WERI-Rb-1 (cell line): ENCODE data around the gene PLCD1.
"Not testable (repeated sequence)": the region's sequence is repeated elsewhere in the genome, so short reads cannot be mapped to it uniquely, and the experiment has no call there.

Experiments
- DNase-seq: peaks from one replicate; pipeline ENCODE4 v3.0.0-alpha.2; 2020
- H3K27ac ChIP-seq: fragments of 250-450 bp; sonication (Bioruptor Pico); 2 replicates; pipeline ENCODE4 v1.5.1; 2020; ENCODE audit warnings: mild to moderate bottlenecking, moderate library complexity
- H3K27me3 ChIP-seq: fragments of 250-450 bp; sonication (Bioruptor Pico); 2 replicates; pipeline ENCODE4 v1.5.1; 2021; ENCODE audit warnings: mild to moderate bottlenecking, low read depth, moderate library complexity; ENCODE audit not compliant: insufficient read depth, severe bottlenecking
- H3K36me3 ChIP-seq: fragments of 250-450 bp; sonication (Bioruptor Pico); 2 replicates; pipeline ENCODE4 v1.5.1; 2020; ENCODE audit warnings: mild to moderate bottlenecking, moderate library complexity
- H3K4me3 ChIP-seq: 2 replicates; pipeline ENCODE4 v1.5.1; 2011; ENCODE audit warnings: low read depth, mild to moderate bottlenecking, control low read depth, low read length
- H3K9me3 ChIP-seq: fragments of 250-450 bp; sonication (Bioruptor Pico); 2 replicates; pipeline ENCODE4 v1.5.1; 2021; ENCODE audit warnings: mild to moderate bottlenecking, moderate library complexity; ENCODE audit not compliant: severe bottlenecking
- CTCF ChIP-seq: IDR thresholded peaks from 2 replicates; pipeline ENCODE4 v1.5.1; 2011; ENCODE audit warnings: low read depth, mild to moderate bottlenecking, control low read depth, inconsistent platforms, low read length

Gene PLCD1

GRCh38 chr3:37991109-37991508 is 38.3 kb downstream of the PLCD1 start:
- no peak overlapping the region for H3K27ac ChIP-seq
- DNase-seq, result no peak
- H3K27me3 ChIP-seq, result no peaks in the 10 kb centered on the region
- no peaks in the 10 kb centered on the region for H3K36me3 ChIP-seq
- TF ChIP-seq CTCF, result no peak
- H3K9me3 ChIP-seq, result no peaks in the 10 kb centered on the region
- H3K4me3 ChIP-seq, result no peak overlapping the region

GRCh38 chr3:37990527-37990926 is 38.9 kb downstream of the PLCD1 start, which contains the start of gene VILL:
TSS of gene VILL (plus strand) at chr3:37990786. CDS start at chr3:37993673, 2,887 bp downstream.
- TF ChIP-seq CTCF, result no peak
- no peak for DNase-seq
- H3K9me3 ChIP-seq, result no peaks in the 10 kb centered on the region
- no peaks in the 10 kb centered on the region for H3K36me3 ChIP-seq
- no peaks in the 10 kb centered on the region for H3K27me3 ChIP-seq
- H3K4me3 ChIP-seq, result no peak within 1 kb of the TSS
- no peak within 1 kb of the TSS for H3K27ac ChIP-seq

- no peak for TF ChIP-seq CTCF
Observed at GRCh38 chr3:37989821-37990480, 39.5 kb downstream of the PLCD1 start.

GRCh38 chr3:37988931-37989525 is 40.4 kb downstream of the PLCD1 start:
- no peaks in the 10 kb centered on the region for H3K36me3 ChIP-seq
- no peaks in the 10 kb centered on the region for H3K9me3 ChIP-seq
- no peak for TF ChIP-seq CTCF
- DNase-seq, result no peak
- H3K4me3 ChIP-seq, result no peak overlapping the region
- no peaks in the 10 kb centered on the region for H3K27me3 ChIP-seq
- no peak overlapping the region for H3K27ac ChIP-seq

More at GRCh38 chr3:37989821-37990480, 39.5 kb downstream of the PLCD1 start:
- no peaks in the 10 kb centered on the region for H3K27me3 ChIP-seq
- no peaks in the 10 kb centered on the region for H3K36me3 ChIP-seq
- no peak overlapping the region for H3K27ac ChIP-seq
- no peak for DNase-seq
- no peak overlapping the region for H3K4me3 ChIP-seq
- no peaks in the 10 kb centered on the region for H3K9me3 ChIP-seq

- not testable (repeated sequence) for H3K36me3 ChIP-seq, DNase-seq, H3K4me3 ChIP-seq, H3K27ac ChIP-seq, H3K27me3 ChIP-seq, H3K9me3 ChIP-seq
Observed at GRCh38 chr3:37988376-37988775, 41.1 kb downstream of the PLCD1 start.

- DNase-seq, result no peak
- Histone ChIP-seq H3K4me3 (no peak overlapping the region), H3K27me3 (no peaks in the 10 kb centered on the region), H3K36me3 (no peaks in the 10 kb centered on the region), H3K9me3 (no peaks in the 10 kb centered on the region), H3K27ac (no peak overlapping the region)
- no peak for TF ChIP-seq CTCF
Observed at GRCh38 chr3:37987751-37988179, 41.7 kb downstream of the PLCD1 start.
